HepG2 (cell line): ENCODE measurements around the gene ZSCAN20. TPM values are rescaled to one million over a fixed set of nuclear protein-coding genes. Genes with fewer than 3 reads are reported as not detected.

Experiments used
- ADNP ChIP-seq: sonication (generic); formaldehyde crosslinking; IDR thresholded peaks from 2 replicates; pipeline ENCODE4 v1.4.0; 2020; ENCODE audit warnings: missing genetic modification reagents
- ATF7-NPFF ChIP-seq: sonication (generic); formaldehyde crosslinking; IDR thresholded peaks from 2 replicates; pipeline ENCODE4 v1.8.1; 2023; ENCODE audit warnings: mild to moderate bottlenecking, low read depth, missing genetic modification reagents, moderate library complexity
- CCAR2 ChIP-seq: fragments of 200-400 bp; formaldehyde crosslinking; optimal IDR thresholded peaks from 2 replicates; pipeline ENCODE3; 2018; ENCODE audit warnings: low read depth, mild to moderate bottlenecking, low read length, moderate library complexity
- HMGA1 ChIP-seq: sonication (generic); formaldehyde crosslinking; conservative IDR thresholded peaks from 2 replicates; pipeline ENCODE4 v1.4.0; 2020; ENCODE audit warnings: missing genetic modification reagents
- IRF1 ChIP-seq: sonication (generic); formaldehyde crosslinking; IDR thresholded peaks from 2 replicates; pipeline ENCODE4 v1.4.0; 2020; ENCODE audit warnings: low read depth, mild to moderate bottlenecking, missing genetic modification reagents
- JDP2 ChIP-seq: sonication (generic); formaldehyde crosslinking; IDR thresholded peaks from 2 replicates; pipeline ENCODE4 v1.8.1; 2022; ENCODE audit warnings: missing genetic modification reagents, borderline replicate concordance
- JUN ChIP-seq: sonication (generic); formaldehyde crosslinking; IDR thresholded peaks from 2 replicates; pipeline ENCODE4 v1.4.0; 2020; ENCODE audit warnings: mild to moderate bottlenecking, missing genetic modification reagents
- KDM1A ChIP-seq: IDR thresholded peaks from 2 replicates; pipeline ENCODE4 v1.6.1; 2016; ENCODE audit warnings: missing compliant biosample characterization
- NR0B2 ChIP-seq: sonication (generic); formaldehyde crosslinking; IDR thresholded peaks from 2 replicates; pipeline ENCODE4 v1.4.0; 2020; ENCODE audit warnings: mild to moderate bottlenecking, missing genetic modification reagents
- RERE ChIP-seq: IDR thresholded peaks from 2 replicates; pipeline ENCODE4 v1.6.1; 2016; ENCODE audit warnings: low read depth, missing genetic modification reagents, missing compliant biosample characterization
- RFX1 ChIP-seq: fragments of 450-650 bp; IDR thresholded peaks from 2 replicates; pipeline ENCODE4 v1.6.1; 2017
- SPEN ChIP-seq: sonication (generic); formaldehyde crosslinking; IDR thresholded peaks from 2 replicates; pipeline ENCODE4 v1.5.1; 2020; ENCODE audit warnings: low read depth, mild to moderate bottlenecking, missing genetic modification reagents
- SRSF9 ChIP-seq: fragments of 200-400 bp; formaldehyde crosslinking; IDR thresholded peaks from 2 replicates; pipeline ENCODE4 v1.6.1; 2018; ENCODE audit warnings: borderline replicate concordance, mild to moderate bottlenecking, low read depth, low read length; ENCODE audit not compliant: insufficient read depth, poor library complexity, severe bottlenecking
- TFE3 ChIP-seq: IDR thresholded peaks from 2 replicates; pipeline ENCODE4 v1.6.1; 2016
- TGIF2 ChIP-seq: IDR thresholded peaks from 2 replicates; pipeline ENCODE4 v1.6.1; 2016; ENCODE audit warnings: control low read depth, missing compliant biosample characterization
- ZBTB33 ChIP-seq: sonication (generic); formaldehyde crosslinking; IDR thresholded peaks from 2 replicates; pipeline ENCODE4 v1.4.0; 2020; ENCODE audit warnings: missing genetic modification reagents
- ZNF326 ChIP-seq: sonication (generic); formaldehyde crosslinking; IDR thresholded peaks from 2 replicates; pipeline ENCODE4 v1.4.0; 2020; ENCODE audit warnings: missing genetic modification reagents, borderline replicate concordance
- ZNF367 ChIP-seq: sonication (generic); formaldehyde crosslinking; IDR thresholded peaks from 2 replicates; pipeline ENCODE4 v1.4.0; 2020; ENCODE audit warnings: missing genetic modification reagents, borderline replicate concordance
- ZNF547 ChIP-seq: sonication (generic); formaldehyde crosslinking; IDR thresholded peaks from 2 replicates; pipeline ENCODE4 v1.5.1; 2020; ENCODE audit warnings: mild to moderate bottlenecking, missing genetic modification reagents
- ZNF572 ChIP-seq: sonication (generic); formaldehyde crosslinking; IDR thresholded peaks from 2 replicates; pipeline ENCODE4 v1.5.1; 2020; ENCODE audit warnings: mild to moderate bottlenecking, missing genetic modification reagents
- polyA plus RNA-seq, 8 experiments: library from polyadenylated mRNA; depleted of rRNA in 3 of 8; stranded (reverse) in 7 of 8; unstranded in 1 of 8; fragments of >200 nt; fragmentation: Illumina TruSeq in 4 of 8; extraction: Trizol in 4 of 8; gene quantifications; 2 replicates each; pipeline versions ENCODE4 v1.2.1 to v1.2.3, GENCODE V29; 2011 to 2016; ENCODE audit warnings: low read depth in 4 of 8, missing spikeins in 1 of 8, mixed read lengths in 1 of 8; ENCODE audit not compliant: insufficient read depth in 1 of 8
- total RNA-seq, 5 experiments: library from RNA; depleted of rRNA; stranded (reverse); fragments of >200 nt; fragmentation: Illumina TruSeq; extraction: Trizol; gene quantifications; 2 replicates each; pipeline ENCODE4 v1.2.3, GENCODE V29; 2016; ENCODE audit warnings: low read depth in 1 of 5

The ZSCAN20 gene
- total and polyA plus RNA-seq, 2 of the 13 experiments (the other 11 are each of a cell fraction or from before 2014, with no cell fraction given) = 1.1 to 2.8 TPM

- TF ChIP-seq ATF7-NPFF (CRISPR knock-in tag) = no peak
- no peak for TF ChIP-seq IRF1 (CRISPR knock-in tag)
- no peak for TF ChIP-seq ZNF547 (CRISPR knock-in tag)
- no peak for TF ChIP-seq RFX1
- TF ChIP-seq SRSF9 = no peak
- TF ChIP-seq JUN (CRISPR knock-in tag) = peak; percentile 20; the same call in 1 of the 2 replicates
- no peak for TF ChIP-seq RERE (CRISPR knock-in tag)
- no peak for TF ChIP-seq HMGA1
- no peak for TF ChIP-seq TFE3
- TF ChIP-seq KDM1A = no peak
- TF ChIP-seq JDP2 (CRISPR knock-in tag) = no peak
- TF ChIP-seq TGIF2 (CRISPR knock-in tag) = no peak
- TF ChIP-seq ZNF572 (CRISPR knock-in tag) = no peak
- TF ChIP-seq ZNF326 (CRISPR knock-in tag) = no peak
- no peak for TF ChIP-seq NR0B2
- TF ChIP-seq ADNP (CRISPR knock-in tag) = no peak
- TF ChIP-seq SPEN (CRISPR knock-in tag) = peak; percentile 74
- no peak for TF ChIP-seq ZNF367 (CRISPR knock-in tag)
- TF ChIP-seq CCAR2 = no peak
- no peak for TF ChIP-seq ZBTB33
These were observed at the start of gene ZSCAN20 (continued) for GRCh38 chr1:33472269-33472980.
